SKM-1 (cell line): ENCODE measurements around the gene TMEM253.
A peak's percentile ranks its signal among the peaks of the same experiment; 100 is the strongest.

Source experiments
- DNase-seq: peaks from one replicate; lab custom pipeline; 2025; ENCODE audit not compliant: unreplicated experiment; lab: John Stamatoyannopoulos, UW

The TMEM253 gene

GRCh38 chr14:21103710-21104447 lies 3.0 kb downstream of the TMEM253 start:
- peak; percentile 67 for DNase-seq

DNA sequence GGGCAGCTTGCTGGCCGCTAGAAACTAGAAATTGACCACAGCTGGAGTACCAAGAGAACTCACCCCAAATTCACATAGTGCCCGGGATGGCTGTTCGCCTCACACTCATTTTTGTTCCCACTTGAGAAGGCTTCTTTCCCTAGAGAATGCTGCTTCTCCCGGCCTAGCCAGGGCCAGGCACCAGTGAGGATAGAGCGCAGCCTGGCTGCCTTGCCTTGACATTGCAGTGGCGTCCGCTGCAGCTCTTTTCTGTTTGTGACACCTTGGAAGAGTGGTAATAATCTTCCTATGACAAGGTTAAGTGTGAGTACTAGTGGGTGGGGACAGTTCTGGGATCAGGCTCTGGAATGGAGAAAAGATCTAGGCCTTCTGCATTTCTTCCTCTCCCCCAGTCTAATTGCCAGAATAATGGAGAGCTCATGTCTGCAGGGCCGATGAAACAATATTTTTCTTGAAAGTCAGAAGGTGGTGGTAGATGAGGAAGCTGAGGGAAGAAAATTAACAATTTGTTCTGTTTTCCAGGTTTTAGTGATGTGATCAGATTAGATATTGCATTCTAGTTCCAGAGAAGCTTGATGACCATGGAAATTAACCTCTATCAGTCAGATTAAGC lies 3.7 kb downstream of the TMEM253 start:
- no peak for DNase-seq

GRCh38 chr14:21105095-21105494 lies 4.2 kb downstream of the TMEM253 start:
- no peak for DNase-seq

- DNase-seq = peak; percentile 4
Measured at GRCh38 chr14:21106176-21106497, 5.3 kb downstream of the TMEM253 start.

DNA sequence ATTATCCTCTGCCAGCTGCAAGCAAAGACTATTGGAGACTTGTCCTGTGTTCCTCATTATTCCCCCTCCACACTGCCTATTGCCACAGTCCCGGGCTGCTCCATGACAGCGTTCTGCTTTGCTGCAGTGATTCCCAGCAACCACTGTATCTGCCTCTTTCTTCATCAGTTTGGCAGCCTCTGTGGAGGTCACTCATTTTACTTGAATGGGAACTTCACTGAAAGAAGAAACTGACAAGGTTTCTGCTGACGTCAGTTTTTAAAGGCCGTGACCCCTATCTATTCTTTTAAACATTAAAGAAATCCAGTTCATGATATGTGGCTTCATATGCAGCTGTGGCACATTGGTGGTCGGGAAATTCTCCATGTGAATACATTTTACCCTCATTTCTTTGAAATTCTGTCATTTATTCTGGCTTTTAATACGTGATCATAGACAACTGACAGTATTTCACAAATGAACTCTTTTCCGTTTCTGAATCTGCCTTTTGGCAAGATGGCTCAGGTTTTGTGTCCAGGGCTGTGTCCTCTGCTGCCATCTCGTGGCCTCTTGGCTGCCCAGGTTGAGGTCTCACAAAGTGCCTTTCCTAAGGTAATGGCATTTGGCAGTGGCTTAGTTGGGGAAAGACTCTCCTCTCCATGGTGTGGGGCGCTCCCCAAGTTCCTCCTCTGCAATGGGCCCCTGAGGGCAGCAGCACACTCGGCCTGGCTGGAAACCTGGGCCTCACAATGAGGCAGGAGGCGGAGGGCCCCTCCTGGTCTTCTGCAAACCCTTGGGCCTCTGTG lies 5.8 kb downstream of the TMEM253 start:
- DNase-seq = peak; percentile 6

GRCh38 chr14:21107283-21107800 lies 6.5 kb downstream of the TMEM253 start:
- no peak for DNase-seq

DNA sequence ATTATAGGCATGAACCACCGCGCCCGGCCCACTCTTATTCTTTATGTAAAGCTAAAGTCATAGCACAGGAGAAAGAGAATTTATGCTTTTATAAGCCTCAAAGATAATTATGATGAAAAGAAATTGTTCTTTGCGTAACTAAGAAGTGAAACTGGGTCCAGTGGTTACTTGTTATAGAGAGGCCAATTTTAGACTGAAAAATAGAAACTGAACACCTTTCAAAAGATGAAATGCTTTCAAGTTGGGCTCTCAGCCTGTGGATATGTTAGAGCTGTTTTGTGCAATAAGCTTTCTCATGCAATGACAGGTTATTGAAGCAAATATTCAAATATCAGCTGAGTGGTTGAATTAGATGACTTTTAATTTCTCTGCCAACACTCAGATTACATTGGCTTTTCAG lies 7.9 kb downstream of the TMEM253 start:
- no peak for DNase-seq

- DNase-seq = no peak
Measured at GRCh38 chr14:21109377-21110138, 8.7 kb downstream of the TMEM253 start.

- DNase-seq = no peak
Measured at GRCh38 chr14:21112255-21112654, 11.4 kb downstream of the TMEM253 start.

- DNase-seq = no peak
Measured at GRCh38 chr14:21113369-21113768, 12.5 kb downstream of the TMEM253 start.

GRCh38 chr14:21118933-21119332 lies 18.1 kb downstream of the TMEM253 start:
- no peak for DNase-seq

DNA sequence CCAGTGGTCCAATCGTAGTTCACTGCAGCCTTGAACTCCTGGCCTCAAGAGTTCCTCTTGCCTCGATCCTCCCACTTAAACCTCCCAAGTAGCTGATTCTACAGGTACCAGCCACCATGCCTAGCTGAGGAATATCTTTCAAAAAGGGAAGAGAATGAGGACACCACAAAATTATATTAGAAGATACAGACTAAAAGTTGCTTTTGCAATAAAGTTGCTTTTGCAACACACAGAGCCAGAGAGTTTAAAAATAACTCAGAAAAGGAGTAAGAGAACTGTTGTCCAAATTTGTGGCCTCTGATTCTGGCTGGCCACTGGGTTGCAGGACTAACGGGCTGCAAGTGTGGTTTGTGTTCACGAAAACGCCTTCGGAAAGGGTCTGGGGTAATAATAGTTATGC lies 19.8 kb downstream of the TMEM253 start:
- no peak for DNase-seq

- no peak for DNase-seq
Measured at GRCh38 chr14:21121122-21121521, 20.3 kb downstream of the TMEM253 start.

GRCh38 chr14:21123429-21123828 lies 22.6 kb downstream of the TMEM253 start:
- no peak for DNase-seq

DNA sequence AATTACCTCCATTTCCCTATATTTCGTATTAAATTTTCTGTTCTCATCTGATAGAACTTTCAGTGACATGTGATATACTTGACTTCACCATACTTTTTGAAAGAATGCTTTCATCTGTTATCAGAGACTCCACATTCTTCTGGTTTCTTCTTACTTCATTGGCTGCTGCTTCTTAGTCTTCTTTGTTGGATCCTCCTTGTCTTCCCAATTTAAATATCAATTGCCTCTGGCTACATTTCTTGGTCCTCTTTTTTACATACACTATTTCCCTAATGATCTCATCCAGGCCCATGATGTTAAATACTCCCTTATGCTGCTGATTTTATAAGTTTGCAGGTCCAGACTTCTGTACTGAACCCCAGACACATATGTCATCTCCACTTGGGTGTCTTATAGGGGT lies 33.0 kb downstream of the TMEM253 start:
- no peak for DNase-seq

- DNase-seq = no peak
Measured at GRCh38 chr14:21136024-21136423, 35.2 kb downstream of the TMEM253 start.

DNA sequence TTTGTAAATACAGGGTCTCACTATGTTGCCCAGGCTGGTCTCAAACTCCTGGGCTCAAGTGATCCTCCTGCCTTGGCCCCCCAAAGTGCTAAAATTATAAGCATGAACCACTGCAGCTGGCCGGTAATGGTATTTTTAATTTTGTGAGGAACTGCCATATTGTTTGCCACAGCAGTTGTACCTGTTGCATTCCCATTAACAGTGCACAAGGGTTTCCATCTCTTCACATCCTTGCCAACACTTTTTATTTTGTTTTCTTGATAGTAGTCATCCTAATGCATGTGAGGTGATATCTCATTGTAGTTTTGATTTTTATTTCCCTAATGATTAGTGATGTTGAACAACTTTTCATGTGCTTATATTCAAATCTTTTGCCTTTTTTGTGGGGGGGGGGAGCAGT lies 41.5 kb downstream of the TMEM253 start:
- DNase-seq = no peak

GRCh38 chr14:21145437-21145836 lies 44.6 kb downstream of the TMEM253 start:
- DNase-seq = no peak

DNA sequence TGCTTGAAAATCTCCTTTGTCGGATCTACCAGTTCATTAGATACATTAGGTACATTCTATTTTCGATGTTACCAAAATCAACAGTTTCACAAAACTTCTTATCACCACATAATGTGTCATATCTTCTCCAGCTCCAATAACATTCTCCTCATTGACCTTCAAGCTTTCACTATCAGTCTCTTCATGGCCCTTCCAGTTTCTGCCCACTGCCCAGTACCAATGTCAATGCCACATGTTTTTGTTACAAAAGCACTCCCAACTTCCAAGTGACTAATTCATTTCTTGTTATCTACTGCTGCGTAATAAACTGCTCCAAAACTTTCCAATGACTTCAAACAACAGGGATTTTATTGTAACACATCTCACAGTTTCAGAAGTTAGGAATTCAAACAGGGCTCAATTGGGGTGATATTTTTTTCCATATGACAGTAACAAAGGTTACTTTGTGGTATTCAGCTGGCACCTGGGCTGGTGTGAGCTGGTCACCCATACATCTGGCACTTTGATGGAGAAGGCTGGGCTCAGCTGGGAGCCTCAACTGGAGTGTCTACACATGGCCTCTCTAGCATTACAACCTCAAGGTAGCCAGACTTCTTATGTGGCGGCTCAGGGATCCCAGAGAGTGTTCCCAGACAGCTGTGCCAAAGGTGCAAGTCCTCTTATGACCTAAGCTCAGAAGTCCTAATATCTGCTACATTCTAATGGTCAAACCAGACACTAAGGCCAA lies 48.9 kb downstream of the TMEM253 start:
- no peak for DNase-seq
